H7 (cell line): ENCODE measurements around the gene DEPDC1B. TPM values are rescaled to one million over a fixed set of nuclear protein-coding genes. Genes with fewer than 3 reads are reported as not detected.
"Not testable (repeated sequence)": the region's sequence is repeated elsewhere in the genome, so short reads cannot be mapped to it uniquely, and the experiment has no call there.

Experiments used
- DNase-seq: peaks from one replicate; pipeline ENCODE4 v3.0.0; 2012
- H3K27me3 ChIP-seq: 2 replicates; pipeline ENCODE4 v1.6.0; 2011; ENCODE audit warnings: mild to moderate bottlenecking, low read length; ENCODE audit not compliant: control insufficient read depth, insufficient read depth
- H3K36me3 ChIP-seq: replicated peaks from 2 replicates; pipeline ENCODE4 v1.5.1; 2011; ENCODE audit warnings: low read length; ENCODE audit not compliant: control insufficient read depth, insufficient read depth
- H3K4me3 ChIP-seq: 2 replicates; pipeline ENCODE4 v1.5.1; 2011; ENCODE audit warnings: low read depth, mild to moderate bottlenecking, control low read depth, low read length, moderate library complexity; ENCODE audit not compliant: insufficient read depth
- total RNA-seq: library from RNA; depleted of rRNA; stranded (reverse); fragments of >200 nt; shearing (Covaris generic); gene quantifications from 2 replicates; pipeline ENCODE4 v1.2.3, GENCODE V29; 2014; rRNA removed

DEPDC1B gene
- total RNA-seq = 38.7 and 43.4 TPM in 2 replicates

GRCh38 chr5:60699609-60700415 lies at the start of gene DEPDC1B:
DEPDC1B (minus strand) TSS chr5:60700166; CDS start chr5:60700093, 73 bp downstream.
- peak; percentile 90 for DNase-seq
- Histone ChIP-seq H3K4me3 (peak within 1 kb of the TSS; percentile 88), H3K27me3 (no peaks in the 10 kb centered on the region; the same call in 1 of the 2 replicates), H3K36me3 (no peaks in the 10 kb centered on the region; the same call in none of the 2 replicates)

GRCh38 chr5:60744682-60745081 lies 44.7 kb upstream of the DEPDC1B start:
- Histone ChIP-seq H3K36me3 (no peaks in the 10 kb centered on the region), H3K27me3 (no peaks in the 10 kb centered on the region), H3K4me3 (no peak overlapping the region)
- no peak for DNase-seq

GRCh38 chr5:60743511-60744314 lies 43.7 kb upstream of the DEPDC1B start:
- no peaks in the 10 kb centered on the region for H3K36me3 ChIP-seq
- DNase-seq = no peak
- H3K4me3 ChIP-seq = no peak overlapping the region

GRCh38 chr5:60740322-60740721 lies 40.4 kb upstream of the DEPDC1B start:
- H3K36me3 ChIP-seq = no peaks in the 10 kb centered on the region
- H3K27me3 ChIP-seq = no peaks in the 10 kb centered on the region
- no peak for DNase-seq
- no peak overlapping the region for H3K4me3 ChIP-seq

More at GRCh38 chr5:60743511-60744314, 43.7 kb upstream of the DEPDC1B start:
- H3K27me3 ChIP-seq = no peaks in the 10 kb centered on the region

GRCh38 chr5:60738933-60739332 lies 39.0 kb upstream of the DEPDC1B start:
- Histone ChIP-seq H3K4me3 (no peak overlapping the region), H3K27me3 (no peaks in the 10 kb centered on the region), H3K36me3 (no peaks in the 10 kb centered on the region)
- DNase-seq = no peak

GRCh38 chr5:60738461-60738860 lies 38.5 kb upstream of the DEPDC1B start:
- Histone ChIP-seq H3K36me3 (no peaks in the 10 kb centered on the region), H3K27me3 (no peaks in the 10 kb centered on the region), H3K4me3 (no peak overlapping the region)
- DNase-seq = no peak

GRCh38 chr5:60730858-60731257 lies 30.9 kb upstream of the DEPDC1B start:
- not testable (repeated sequence) for DNase-seq, H3K4me3 ChIP-seq, H3K36me3 ChIP-seq, H3K27me3 ChIP-seq

- H3K36me3 ChIP-seq = no peaks in the 10 kb centered on the region
- H3K27me3 ChIP-seq = no peaks in the 10 kb centered on the region
- H3K4me3 ChIP-seq = no peak overlapping the region
These were observed 27.2 kb upstream of the DEPDC1B start for GRCh38 chr5:60727033-60727679.

GRCh38 chr5:60724126-60724525 lies 24.2 kb upstream of the DEPDC1B start:
- no peak overlapping the region for H3K4me3 ChIP-seq
- no peaks in the 10 kb centered on the region for H3K27me3 ChIP-seq
- H3K36me3 ChIP-seq = no peaks in the 10 kb centered on the region
- no peak for DNase-seq

More at GRCh38 chr5:60727033-60727679, 27.2 kb upstream of the DEPDC1B start:
- DNase-seq = no peak

- Histone ChIP-seq H3K27me3 (no peaks in the 10 kb centered on the region), H3K4me3 (no peak overlapping the region), H3K36me3 (no peaks in the 10 kb centered on the region)
- no peak for DNase-seq
These were observed 22.4 kb upstream of the DEPDC1B start for GRCh38 chr5:60722416-60722815.

- Histone ChIP-seq H3K4me3 (no peak overlapping the region), H3K27me3 (no peaks in the 10 kb centered on the region), H3K36me3 (no peaks in the 10 kb centered on the region)
- DNase-seq = no peak
These were observed 19.4 kb upstream of the DEPDC1B start for GRCh38 chr5:60719329-60719728.

GRCh38 chr5:60718166-60718892 lies 18.4 kb upstream of the DEPDC1B start:
- H3K36me3 ChIP-seq = no peaks in the 10 kb centered on the region
- no peak for DNase-seq
- no peaks in the 10 kb centered on the region for H3K27me3 ChIP-seq
- no peak overlapping the region for H3K4me3 ChIP-seq

- H3K27me3 ChIP-seq, H3K4me3 ChIP-seq, DNase-seq, H3K36me3 ChIP-seq: not testable (repeated sequence)
These were observed 15.4 kb upstream of the DEPDC1B start for GRCh38 chr5:60715201-60715928.
